HG02870 (cell line): Measurements from ENCODE around the gene ATP4B.

Experiments
- ATAC-seq: cut with Tn5 transposase; IDR thresholded peaks from one replicate; pipeline ENCODE4 v1.9.1; 2021; ENCODE audit warnings: mild to moderate bottlenecking, moderate library complexity; ENCODE audit not compliant: unreplicated experiment

Gene ATP4B

DNA sequence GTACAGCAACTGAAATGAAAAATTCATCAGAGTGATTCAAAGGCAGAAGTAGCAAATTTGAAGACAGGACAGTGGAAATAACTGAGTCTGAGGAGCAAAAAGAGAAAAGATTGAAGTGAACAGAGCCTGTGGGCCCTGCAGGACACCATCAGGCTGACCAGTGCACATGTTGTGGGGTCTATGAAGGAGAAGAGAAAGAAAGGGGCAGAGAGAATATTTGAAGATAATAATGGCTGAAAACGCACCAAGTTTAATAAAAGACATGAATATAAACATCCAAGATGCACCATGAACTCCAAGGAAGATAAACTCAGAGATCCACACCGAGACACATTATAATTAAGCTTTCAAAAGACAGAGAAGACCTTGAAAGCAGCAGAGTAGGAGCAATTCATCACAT, 15.4 kb downstream of the ATP4B start:
- ATAC-seq: no peak

DNA sequence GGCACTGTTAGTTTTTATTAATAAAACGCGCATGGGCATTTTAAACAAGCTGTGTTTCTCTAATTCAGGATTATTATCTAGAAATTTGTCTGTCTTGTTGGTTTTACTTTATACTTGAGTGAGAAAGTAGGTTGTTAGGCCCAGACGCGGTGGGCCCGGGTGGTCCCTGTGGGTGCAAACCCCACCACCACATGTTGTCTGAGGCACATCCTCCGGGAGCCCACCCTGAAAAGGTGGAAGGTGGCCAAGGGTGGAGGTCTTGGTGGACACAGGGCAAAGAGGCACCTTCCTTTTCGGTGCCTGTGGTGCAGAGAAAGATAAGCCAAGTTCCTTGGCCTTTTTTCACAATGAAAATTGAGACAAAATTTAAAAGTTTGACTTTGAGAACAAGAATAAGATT, 16.6 kb downstream of the ATP4B start:
- ATAC-seq: no peak

DNA sequence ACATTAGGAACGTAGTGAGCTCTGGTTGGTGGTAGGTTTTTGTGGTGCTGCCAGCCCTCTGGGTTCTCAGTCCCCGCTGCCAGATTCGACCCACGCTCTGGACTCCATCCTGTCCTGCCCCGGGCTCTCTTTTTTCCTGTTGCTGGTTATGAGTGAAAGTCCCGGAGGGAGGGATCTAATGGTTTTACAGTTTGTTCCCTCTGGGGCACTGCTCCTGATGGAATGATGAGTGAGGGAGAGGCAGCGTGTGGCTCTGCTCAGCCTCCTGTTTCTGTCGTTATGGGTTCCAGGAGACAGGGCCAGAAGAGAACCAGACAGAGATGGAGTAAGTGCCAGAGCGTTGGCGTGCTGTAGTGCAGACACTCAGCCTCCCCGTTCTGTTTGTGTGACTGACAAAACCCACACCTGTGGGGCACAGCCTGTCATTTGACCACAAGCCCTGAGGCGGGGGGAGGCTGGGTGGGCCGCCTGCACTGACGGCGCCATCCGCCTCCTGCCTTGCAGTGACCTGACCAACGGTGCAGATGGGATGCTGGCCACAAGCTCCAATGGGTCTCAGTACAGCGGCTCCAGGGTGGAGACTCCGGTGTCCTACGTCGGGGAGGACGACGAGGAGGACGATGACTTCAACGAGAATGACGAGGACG, 18.3 kb downstream of the ATP4B start:
- ATAC-seq: no peak

DNA sequence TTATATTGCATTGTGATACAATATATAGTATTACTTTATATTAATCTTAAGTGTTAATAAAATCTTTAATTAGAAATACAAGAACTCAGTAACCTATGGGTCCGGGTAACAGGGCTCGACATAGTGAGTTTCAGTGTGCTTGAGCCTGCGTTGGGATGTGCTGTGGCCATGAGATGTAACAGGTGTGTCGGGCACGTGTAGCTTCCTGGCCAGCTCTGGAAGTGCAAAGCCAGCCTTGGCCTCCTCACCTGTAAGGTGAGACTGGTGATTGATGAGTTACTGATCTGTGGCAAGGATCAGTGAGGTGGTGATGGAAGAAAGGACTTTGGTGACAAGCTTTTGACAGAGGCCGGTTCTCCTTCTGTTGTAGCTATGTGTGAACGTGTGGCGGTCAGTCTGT, 19.2 kb downstream of the ATP4B start:
- no peak for ATAC-seq

DNA sequence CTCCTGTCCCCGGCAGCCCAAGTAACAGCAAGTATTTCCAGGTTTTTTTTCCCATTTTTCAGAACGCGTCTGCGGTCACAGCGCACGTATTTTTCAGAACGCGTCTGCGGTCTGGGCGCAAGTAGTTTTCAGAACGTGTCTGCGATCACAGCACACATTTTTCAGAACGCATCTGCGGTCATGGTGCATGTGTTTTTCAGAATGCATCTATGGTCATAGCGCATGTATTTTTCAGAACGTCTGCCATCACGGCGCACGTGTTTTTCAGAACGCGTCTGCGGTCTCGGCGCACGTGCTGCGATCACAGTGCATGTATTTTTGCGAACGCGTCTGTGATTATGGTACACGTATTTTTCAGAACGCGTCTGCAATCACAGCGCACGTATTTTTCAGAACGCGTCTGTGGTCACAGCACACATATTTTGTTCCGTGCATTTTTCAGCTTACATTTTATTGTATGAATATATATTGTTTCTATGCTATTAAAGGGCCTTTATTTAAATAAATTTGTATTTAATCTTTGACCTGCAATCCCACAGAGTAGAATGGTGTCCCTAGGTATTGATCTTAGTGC, 19.7 kb downstream of the ATP4B start:
- ATAC-seq: no peak

DNA sequence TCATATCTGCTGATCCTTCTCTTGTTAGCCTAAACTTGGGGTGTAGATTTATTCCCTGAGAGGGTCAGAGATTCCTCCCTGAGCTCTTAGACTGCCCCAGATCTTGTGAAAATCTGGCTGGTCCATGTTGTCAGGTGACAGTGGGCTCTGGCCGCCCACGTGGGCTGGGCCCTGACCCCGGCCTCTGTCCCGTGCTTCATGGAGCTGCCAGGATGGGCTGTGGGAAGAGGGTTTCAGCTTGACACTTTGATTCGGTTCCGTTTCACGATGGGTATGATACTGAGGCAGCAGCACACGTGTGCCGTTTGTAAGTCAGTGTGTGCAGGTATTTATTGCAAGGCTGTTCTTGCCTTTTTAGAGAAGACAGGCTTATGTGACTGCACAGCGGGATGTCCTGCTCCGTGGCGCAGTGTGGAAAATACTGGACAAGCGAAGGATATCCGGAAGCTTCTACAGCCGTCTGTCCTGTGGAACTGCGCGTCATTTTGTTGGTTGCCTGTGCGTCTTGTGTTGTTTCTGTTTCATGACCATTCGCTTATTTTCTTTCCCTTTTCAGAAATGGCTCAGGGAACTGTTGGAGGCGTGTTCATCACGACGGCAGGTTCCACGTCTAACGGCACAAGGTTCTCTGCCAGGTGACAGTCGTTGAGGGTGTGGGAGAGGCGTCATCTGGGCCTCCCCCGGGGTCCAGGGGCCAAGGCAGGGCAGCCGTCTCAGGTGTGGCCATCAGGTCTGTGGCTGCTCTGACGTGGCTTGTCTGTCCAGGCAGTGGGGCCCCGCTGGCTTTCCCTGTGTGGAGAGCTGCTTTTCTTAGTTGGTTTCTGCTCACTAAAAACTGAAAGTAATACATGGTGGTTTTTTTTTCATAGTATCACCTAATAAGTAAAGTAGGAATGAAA, 20.5 kb downstream of the ATP4B start:
- ATAC-seq: no peak

DNA sequence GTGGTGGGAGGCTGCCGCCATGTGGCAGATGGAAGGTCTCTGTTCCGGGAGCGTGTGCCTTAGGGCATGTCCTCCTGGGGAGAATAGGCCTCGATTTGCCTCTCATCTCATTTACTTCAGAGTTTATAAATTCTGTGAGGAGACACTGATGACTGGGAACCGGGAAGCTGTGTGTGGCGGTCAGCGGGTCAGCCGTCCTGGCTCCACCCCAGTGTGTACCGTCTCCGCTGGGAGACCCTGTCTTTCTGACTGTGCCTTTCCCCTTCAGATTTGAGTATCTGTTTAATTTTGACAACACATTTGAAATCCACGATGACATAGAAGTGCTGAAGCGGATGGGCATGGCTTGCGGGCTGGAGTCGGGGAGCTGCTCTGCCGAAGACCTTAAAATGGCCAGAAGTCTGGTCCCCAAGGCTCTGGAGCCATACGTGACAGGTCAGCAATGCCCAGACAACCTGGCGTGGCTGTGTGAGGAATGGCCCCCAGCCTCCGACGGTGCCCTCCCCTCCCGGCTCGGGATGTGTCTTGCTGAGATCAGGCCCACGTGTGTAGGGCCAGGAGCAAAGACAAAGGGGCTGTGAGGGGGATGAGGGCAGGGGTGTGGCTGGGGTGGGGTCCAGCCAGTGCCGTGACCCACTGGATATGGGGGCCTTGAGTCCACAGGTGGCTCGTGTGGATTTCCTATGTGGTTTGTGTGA, 21.6 kb downstream of the ATP4B start:
- no peak for ATAC-seq

DNA sequence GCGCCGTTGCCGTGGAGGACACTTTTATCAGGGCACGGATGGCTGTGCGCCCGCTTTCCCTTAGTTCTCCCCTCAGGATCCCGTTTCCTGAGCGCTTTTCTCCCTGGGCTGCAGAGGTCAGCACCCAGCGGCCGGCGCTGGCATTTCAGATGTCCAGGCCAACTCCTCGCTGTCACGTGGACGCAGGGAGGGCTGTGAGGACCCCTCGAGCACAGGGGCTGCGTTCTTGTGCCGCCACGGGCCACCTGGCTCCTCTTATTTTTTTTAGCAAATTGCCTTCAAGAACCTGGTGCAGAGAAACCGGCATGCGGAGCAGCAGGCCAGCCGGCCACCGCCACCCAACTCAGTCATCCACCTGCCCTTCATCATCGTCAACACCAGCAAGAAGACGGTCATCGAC, 22.3 kb downstream of the ATP4B start:
- ATAC-seq: no peak

DNA sequence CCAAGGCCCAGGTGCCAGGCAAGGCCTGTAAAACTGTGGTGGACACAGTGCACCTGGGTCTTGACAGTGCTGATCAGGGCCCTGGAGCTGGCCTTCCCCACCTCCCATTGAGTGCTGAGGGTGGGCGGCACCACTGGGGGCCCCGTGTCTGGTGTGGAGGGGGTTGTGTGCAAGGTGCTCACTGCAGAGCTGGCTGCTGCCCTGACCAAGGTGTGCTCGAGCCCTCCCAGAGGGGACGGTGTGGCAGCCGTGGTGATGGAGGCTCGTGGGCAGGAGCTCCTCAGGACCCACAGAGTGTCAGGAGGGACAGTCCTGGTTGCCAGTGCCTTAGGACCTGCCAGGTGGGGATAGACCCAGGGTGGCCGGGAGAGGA, 23.0 kb downstream of the ATP4B start:
- ATAC-seq: no peak

DNA sequence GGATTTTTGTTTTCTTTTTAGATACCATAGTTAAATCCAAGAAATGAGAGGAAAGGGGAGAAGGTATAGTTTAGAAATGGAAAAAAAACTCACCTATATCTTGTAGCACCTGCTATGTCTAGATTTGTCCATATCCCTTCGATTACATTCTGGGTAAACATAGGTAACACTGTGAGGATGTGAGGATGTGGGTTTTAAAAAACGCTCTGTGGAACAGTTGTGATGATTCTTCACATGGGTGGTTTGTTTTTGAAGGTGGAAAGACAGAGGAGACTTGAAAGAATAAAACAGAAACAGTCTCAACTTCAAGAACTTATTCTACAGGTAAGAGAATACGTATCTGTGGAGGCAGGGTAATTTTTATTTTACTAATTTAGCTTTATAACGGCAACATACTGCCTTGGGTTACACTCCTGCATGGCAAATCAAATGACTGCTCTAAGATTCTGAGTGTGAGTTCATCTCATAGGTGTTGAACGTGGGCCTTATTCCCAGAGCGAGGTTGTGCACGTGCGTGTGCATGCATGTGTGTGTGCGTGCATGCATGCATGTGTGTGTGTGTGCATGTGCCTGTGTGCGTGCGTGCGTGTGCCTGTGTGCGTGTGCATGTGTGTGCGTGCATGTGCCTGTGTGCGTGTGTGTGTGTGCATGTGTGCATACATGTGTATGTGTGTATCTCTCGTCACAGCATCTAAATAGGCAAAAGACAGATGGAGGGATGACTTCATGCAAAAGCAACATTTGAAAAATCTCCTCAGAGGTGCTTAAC, 23.5 kb downstream of the ATP4B start:
- ATAC-seq: no peak

DNA sequence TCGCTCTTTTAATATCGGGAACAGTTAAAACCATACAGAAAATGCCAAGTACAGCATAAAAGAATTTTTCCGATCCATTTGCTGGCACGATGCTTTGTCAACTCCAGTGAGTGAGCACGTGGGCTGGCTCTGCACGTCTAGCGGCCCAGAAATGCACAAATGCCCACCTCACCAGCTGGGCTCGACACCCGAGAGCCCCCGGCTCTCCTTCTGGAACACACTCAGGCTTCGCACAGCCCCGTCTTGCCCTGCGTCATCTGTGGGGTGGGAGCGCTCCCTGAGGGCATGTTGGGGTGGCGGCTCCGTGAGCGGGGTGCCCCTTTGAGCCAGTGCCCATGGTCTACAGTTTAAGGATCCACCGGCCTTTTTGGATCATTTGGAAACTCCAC, 24.5 kb downstream of the ATP4B start:
- ATAC-seq: no peak

DNA sequence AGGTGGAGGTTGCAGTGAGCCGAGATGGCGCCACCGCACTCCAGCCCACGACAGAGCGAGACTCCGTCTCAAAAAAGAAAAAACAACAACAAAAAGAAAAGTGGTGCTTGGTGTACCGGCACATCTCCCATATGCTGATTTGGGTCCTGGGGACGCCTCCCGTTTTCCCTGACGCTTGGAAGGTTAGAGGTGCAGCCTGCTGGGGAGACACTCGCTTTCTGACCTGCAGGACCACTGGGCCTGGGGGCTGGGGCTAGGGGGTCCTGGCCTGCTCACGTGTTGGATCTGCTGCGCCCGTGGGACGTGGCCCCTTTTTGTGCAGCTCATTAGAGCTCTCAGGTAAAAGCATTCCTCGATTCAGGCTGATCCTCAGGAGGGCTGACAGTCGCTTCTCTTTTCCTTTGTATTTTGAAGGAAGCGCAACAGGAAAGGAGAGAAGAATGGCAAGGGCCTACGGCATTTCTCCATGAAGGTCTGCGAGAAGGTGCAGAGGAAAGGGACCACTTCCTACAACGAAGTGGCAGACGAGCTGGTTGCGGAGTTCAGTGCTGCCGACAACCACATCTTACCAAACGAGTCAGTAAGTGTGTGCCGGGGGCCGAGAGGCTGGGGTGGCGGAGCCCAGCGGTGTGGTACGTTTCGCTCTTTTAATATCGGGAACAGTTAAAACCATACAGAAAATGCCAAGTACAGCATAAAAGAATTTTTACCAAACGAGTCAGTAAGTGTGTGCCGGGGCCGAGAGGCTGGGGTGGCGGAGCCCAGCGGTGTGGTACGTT, 25.1 kb downstream of the ATP4B start:
- no peak for ATAC-seq

DNA sequence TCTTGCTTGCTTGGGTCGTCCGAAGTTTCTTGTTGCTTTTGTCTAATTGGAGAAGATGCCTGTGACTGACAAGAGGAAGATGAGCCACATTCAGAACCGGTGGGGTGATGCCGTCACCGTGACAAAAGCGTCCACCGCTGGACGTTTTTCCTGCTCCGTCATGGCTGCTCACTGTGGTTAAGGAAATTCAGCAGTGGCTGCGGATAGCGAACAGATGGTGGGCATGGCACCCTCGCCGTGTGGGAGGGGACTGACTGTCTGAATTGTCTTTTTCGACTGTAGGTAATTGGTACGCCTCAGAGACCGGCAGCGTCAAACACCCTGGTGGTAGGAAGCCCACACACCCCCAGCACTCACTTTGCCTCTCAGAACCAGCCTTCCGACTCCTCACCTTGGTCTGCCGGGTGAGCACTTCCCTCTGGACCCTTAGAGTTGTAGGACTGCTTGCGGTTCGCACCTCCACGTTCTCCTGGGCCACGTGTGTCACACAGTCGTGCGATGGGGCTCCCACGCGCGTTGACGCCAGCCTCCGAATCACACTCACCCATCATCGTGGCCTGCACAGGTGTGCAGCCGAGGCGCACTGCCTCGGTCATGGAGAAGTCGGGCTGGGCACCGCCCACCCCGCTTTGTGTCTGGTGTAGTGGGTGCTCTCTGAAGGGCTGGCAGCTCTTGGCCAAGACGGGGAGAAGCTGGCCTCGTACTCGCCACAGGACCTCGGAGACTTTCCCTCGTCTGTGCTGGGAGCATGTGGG, 26.5 kb downstream of the ATP4B start:
- ATAC-seq: no peak

DNA sequence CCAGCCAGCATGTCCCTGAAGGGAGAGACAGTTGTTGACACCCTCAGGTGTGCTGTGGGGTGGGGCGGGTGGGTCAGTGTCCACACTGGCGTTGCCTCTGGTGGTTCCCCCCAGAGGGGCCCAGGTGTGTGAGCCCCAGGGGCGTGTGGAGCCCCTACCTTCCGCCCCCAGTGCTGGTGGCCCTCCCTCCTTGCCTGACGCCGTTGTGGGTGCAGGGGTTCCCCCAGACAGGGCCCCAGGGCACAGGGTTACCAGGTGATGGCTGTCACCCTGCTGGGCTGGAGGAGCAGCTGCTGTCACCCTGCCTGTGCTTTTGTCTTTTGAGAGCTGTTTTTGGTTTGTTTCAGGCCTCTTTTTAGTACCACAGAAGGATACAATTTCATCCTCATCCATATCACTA, 27.2 kb downstream of the ATP4B start:
- no peak for ATAC-seq

DNA sequence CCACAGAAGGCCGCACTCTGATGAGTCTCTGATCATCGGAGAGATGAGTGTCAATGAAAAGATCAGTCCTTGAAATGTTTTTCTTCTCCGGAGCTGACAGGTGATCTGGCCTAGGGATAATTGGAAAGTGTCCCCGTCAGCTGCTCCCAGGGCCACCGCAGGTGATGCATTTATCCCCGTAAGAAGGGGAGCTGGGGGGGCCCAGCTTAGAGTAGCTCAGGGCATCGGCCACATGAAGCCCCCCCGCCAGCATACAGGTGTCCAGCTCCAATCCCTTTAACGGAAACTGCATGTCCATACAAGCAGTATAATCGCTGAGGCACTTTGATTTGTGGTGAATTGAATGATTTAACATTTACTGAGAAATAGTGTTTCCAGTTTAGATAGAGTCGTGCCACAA, 27.7 kb downstream of the ATP4B start:
- no peak for ATAC-seq

DNA sequence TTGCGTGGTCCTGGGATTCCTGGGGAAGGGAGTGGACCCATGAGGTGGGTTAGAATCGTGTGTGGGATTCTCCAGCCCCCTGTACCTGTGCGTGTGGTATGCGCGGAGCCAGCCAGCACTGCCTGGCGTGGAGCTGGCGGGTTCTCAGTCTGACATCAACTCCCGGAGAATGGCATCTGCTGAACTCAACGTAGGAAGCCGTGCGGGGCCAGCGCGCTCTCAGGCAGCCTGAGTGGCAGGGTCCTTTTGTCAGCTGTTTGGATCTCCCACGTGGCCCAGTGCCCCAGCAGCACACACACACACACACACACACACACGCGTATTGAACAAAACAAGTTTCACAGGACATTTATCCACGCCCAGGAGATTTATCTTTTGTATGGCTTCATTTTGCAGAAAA, 28.1 kb downstream of the ATP4B start:
- ATAC-seq: no peak

DNA sequence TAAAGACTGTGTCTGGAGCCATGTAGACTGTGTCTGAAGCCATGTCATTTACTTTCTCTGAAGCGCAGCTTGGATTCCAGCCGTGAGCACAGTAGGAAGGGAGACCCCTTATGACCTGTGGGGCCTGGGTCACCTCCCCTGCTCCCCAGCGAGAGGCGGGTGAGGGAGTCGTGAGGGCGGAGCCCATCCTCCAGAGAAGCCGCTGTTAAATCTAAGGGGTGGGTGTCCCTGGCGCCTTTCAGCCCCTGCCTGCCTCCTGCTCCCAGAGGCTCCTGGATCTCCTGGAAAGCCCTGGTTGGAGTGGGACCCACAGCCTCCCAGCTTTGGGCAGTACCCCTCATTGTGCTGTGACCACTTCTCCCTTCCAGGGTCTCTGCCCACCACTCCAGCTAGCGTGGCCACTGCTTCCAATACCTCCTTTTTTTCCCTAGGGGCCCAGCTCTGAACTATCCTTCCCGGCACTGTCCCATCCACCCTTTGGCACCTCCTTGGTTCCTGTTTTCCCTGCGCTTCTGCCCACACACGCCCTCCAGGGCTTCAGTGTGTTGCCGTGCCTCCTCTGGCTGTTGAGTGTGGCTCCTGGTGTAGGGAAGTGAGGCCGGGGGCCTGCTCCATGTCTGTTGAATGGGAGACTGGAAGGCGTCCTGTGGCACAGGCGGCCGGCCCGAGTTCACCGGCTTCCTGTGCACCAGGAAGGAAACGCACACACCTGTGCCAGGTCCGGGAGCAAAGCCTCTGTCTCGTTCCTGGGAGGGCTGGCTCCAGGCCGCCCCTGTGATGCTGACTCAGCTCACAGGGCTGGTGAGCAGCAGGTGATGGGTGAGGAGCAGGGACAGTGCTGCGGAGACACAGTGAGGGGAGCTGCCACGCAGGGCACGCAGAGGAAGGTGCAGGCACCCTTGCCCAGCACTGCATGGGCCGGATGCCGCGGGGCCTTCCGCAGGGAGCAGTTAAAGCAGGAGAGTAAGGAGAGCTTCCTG, 29.4 kb downstream of the ATP4B start:
- no peak for ATAC-seq

DNA sequence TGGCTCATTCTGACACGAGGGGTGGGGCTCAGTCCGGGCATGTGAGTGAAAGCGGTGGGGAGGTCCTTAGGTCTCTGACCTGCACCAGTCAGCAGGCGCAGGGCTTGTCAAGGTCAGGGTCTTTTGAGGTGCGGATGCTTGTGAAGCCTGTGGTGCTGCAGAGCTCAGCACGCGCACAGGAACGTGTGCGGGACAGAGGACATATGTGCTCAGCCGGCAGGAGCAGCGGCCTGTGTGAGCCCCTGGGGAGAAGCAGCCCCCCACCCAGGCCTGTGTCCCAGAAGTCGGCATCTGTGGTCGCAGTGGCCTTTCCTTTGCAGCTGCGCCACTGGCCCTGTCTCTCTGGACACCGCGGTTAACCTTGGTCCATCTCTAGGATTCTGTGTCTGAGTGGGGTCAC, 30.9 kb downstream of the ATP4B start:
- no peak for ATAC-seq
